Body of pancreas (tissue), 4 donors: ENCODE measurements around the gene SCGB2B2.

Experiments used
- CTCF ChIP-seq, 7 experiments: fragments of 450-650 bp in 4 of 7; fragments of 200-600 bp in 3 of 7; sonication (generic) in 3 of 7; IDR thresholded peaks; one replicate each; pipeline ENCODE4 v1.5.1; 2016 to 2019; ENCODE audit warnings: antibody characterized with exemption in 7 of 7
- POLR2A ChIP-seq, 3 donors: fragments of 450-650 bp; IDR thresholded peaks; one replicate each; pipeline ENCODE4 v1.6.1; 2016; ENCODE audit warnings: antibody characterized with exemption in 3 of 3, mild to moderate bottlenecking in 2 of 3

DNA sequence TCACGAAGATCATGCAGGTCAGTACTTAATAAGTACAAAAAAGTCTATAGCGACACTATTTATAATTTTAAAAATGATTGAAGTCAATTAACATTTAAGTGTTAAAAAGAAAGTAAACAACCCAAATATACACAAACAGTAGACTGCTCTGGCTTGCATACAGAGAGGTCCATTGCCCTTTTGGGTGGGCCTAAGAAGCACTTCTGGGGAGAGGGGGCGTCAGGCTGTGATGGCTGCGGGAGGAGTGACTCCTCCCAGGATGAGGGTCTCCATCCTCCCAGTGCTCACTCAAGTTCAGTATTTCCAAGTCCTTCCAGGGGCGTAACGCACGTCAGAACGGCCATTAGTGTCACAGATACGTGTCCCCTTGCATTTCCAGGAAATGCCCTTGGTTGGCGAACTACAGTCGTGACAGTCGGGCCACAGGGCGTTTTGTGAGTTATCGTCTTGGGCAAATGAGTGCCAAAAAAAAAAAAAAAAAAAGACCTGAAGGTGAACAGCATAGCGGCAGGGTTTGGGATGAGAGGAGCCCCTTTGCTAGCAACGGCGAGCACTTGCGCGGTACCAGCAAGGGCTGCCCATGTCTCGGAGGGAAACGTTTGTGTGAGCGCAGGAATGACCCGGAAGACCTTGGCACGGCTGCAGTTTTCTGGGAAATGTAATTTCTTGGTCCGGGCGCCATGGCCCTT is at the start of gene SCGB2B2:
- TF ChIP-seq POLR2A (IDR thresholded peaks at IDR 0.05) (no peak), CTCF (IDR thresholded peaks at IDR 0.05) (peak in 3 of 7 experiments; percentile 25 to 46 (median 42))
